GM06990 (cell line): ENCODE results near the gene FLT3LG.
"Not testable (repeated sequence)": the region's sequence is repeated elsewhere in the genome, so short reads cannot be mapped to it uniquely, and the experiment has no call there.

Experiments used
- DNase-seq: peaks from one replicate; pipeline ENCODE4 v3.0.0-alpha.2; 2011; ENCODE audit not compliant: insufficient read length; ENCODE audit errors: extremely low read depth
- H3K27me3 ChIP-seq: replicated peaks from 2 replicates; pipeline ENCODE4 v1.6.0; 2011; ENCODE audit warnings: low read length; ENCODE audit not compliant: control insufficient read depth, insufficient read depth
- H3K36me3 ChIP-seq: 2 replicates; pipeline ENCODE4 v1.5.1; 2011; ENCODE audit warnings: low read length; ENCODE audit not compliant: control insufficient read depth, insufficient read depth
- H3K4me3 ChIP-seq: replicated peaks from 2 replicates; pipeline ENCODE4 v1.5.1; 2011; ENCODE audit warnings: low read depth, mild to moderate bottlenecking, control low read depth, low read length
- TF ChIP-seq, protein P1 (sequence below): IDR thresholded peaks from 2 replicates; pipeline ENCODE4 v1.5.1; 2011; ENCODE audit warnings: low read length, control low read depth, mild to moderate bottlenecking, inconsistent platforms; ENCODE audit not compliant: insufficient read depth, poor library complexity, severe bottlenecking

Gene FLT3LG

DNA sequence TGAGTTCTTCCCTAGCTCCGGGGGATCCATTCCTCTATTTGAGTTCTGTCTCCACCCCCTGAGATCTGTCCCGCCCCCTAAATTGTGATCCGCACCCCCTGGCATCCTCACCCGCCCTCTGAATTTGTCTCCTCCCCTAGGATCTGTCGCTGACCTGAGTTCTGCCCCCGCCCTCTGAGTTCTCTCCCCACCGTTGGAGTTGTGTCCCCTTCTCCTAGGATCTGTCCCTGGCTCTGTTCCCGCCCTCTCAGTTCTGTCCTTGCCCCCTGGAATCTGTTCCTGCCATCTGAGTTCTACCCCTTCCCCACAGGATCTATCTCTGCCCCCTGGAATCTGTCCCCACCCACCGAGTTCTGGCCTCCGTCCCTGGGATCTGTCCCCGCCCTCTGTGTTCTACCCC is 31.7 kb upstream of the FLT3LG start:
- peaks cover 2% of the 10 kb centered on the region; the same call in 1 of the 2 replicates for H3K27me3 ChIP-seq
- TF ChIP-seq, protein P1, sequence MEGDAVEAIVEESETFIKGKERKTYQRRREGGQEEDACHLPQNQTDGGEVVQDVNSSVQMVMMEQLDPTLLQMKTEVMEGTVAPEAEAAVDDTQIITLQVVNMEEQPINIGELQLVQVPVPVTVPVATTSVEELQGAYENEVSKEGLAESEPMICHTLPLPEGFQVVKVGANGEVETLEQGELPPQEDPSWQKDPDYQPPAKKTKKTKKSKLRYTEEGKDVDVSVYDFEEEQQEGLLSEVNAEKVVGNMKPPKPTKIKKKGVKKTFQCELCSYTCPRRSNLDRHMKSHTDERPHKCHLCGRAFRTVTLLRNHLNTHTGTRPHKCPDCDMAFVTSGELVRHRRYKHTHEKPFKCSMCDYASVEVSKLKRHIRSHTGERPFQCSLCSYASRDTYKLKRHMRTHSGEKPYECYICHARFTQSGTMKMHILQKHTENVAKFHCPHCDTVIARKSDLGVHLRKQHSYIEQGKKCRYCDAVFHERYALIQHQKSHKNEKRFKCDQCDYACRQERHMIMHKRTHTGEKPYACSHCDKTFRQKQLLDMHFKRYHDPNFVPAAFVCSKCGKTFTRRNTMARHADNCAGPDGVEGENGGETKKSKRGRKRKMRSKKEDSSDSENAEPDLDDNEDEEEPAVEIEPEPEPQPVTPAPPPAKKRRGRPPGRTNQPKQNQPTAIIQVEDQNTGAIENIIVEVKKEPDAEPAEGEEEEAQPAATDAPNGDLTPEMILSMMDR = no peak
- peak overlapping the region; percentile 72 for H3K4me3 ChIP-seq
- H3K36me3 ChIP-seq = peaks cover 4% of the 10 kb centered on the region
- no peak for DNase-seq

DNA sequence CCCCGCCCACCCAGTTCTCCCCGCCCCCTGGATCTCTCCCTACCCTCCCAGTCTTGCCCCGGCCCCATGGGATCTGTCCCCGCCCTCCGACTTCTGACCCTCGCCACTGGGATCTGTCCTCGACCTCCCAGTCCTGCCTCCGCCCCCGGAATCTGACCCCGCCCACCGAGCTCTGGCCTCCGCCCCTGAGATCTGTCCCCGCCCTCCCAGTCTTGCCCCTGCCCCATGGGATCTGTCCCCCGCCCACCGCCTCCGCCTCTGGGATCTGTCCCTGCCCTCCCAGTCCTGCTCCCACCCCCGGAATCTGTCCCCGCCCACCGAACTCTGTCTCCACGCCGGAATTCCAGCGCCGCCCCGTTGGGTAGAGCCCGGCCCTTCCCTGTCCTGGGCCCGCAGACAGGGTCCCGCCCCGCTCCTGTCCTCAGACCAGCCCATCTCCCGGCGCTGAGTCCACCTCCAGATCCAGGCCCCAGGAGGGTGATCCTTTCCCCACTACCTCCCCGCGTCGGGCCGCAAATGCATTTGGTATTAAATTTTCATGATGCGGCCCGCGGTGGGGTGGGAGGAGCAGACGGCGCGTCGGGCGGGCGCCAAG is 31.1 kb upstream of the FLT3LG start:
- TF ChIP-seq, protein P1 = no peak
- DNase-seq = peak; percentile 69
- peaks cover 2% of the 10 kb centered on the region; the same call in 1 of the 2 replicates for H3K27me3 ChIP-seq
- peaks cover 4% of the 10 kb centered on the region for H3K36me3 ChIP-seq
- H3K4me3 ChIP-seq = peak overlapping the region; percentile 72

DNA sequence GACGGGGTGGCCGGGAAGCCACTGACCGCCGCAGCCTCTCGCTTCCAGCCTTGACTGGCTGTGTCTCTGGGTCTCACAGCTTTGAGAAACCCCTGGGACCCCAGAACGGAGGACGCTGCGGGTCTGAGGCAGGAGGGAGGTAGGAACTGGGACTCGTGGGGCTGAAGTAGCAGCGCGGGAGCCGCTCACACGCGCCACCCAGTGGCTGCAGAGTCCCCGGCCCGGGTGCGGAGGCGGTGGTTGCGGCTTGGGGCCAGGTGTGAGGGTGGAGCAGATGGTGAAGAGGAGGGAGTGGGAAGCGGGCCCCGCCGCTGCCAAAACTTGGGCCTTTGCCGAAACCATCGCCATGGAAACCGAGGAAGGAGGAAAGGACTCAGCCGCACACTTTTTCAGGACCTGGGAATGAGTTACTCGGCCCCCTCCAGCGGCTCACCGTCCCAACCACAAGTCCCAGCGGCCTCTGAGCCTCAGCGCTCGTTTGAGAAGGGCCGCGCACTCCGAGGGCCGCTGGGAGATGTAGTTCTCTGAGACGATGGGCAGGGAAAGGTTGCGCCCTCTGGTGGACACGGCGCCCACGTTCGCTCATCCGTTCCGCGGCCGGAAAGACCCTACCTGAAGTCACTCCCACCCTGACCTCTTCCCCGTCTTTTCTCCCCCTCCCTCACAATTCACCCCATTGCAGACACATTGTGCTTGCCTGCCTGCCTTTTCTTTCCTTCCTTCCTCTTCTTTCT is 30.5 kb upstream of the FLT3LG start:
- DNase-seq = peak; percentile 98
- peak overlapping the region; percentile 72 for H3K4me3 ChIP-seq
- H3K36me3 ChIP-seq = peaks cover 7% of the 10 kb centered on the region
- TF ChIP-seq, protein P1 = peak; percentile 90
- H3K27me3 ChIP-seq = peaks cover 2% of the 10 kb centered on the region; the same call in 1 of the 2 replicates

DNA sequence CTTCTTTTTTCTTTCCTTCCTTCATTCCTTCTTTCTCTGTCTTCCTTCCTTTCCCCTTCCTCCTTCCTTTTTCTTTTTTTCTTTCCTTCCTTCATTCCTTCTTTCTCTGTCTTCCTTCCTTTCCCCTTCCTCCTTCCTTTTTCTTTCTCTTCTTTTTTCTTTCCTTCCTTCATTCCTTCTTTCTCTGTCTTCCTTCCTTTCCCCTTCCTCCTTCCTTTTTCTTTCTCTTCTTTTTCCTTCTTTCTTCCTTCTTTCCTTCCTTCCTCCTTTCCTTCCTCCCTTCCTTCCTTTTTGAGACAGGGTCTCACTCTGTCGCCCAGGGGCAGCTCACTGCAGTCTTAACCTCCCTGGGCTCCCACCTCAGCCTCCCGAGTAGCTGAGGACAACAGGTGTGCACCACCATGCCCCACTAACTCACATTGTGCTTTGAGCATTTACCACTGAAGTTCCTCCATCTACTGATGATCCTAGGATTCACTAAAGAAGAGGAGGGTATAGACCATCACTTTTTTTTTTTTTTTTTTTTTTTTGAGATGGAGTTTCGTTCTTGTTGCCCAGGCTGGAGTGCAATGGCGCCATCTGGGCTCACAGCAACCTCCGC is 29.8 kb upstream of the FLT3LG start:
- DNase-seq, H3K36me3 ChIP-seq, H3K4me3 ChIP-seq: not testable (repeated sequence)

DNA sequence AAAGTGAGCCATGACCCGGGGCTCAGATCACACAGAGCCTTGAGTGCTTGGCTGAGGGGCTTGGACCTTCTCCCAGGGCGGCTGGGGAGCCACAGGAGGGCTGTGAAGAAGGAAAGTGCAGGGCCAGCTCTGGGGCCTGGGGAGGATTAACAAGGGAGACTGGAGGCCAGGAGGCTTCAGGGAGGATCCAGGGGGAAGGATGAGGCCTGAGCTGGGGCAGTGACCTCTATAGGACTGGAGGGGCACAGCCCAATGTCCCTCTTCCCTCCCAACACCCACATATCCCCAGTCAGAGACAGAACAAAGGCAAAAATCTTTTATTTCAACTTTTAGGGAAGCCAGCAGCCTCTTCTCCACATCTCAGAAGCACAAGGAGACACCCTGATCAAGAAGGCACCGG is 28.0 kb upstream of the FLT3LG start:
- H3K27me3 ChIP-seq = peaks cover under 1% of the 10 kb centered on the region; the same call in 1 of the 2 replicates
- H3K4me3 ChIP-seq = no peak overlapping the region
- TF ChIP-seq, protein P1 = no peak
- no peak for DNase-seq
- H3K36me3 ChIP-seq = peaks cover 11% of the 10 kb centered on the region

More for the DNA sequence above, 29.8 kb upstream of the FLT3LG start:
- H3K27me3 ChIP-seq = not testable (repeated sequence)
